HFFc6 (cell line): ENCODE data around the gene EFNA2. TPM values are rescaled to one million over a fixed set of nuclear protein-coding genes. Genes with fewer than 3 reads are reported as not detected.

Experiments used
- DNase-seq: peaks from one replicate; pipeline ENCODE4 v3.0.0-alpha.2; 2018
- H3K27ac Mint-ChIP-seq: 2 replicates; pipeline ENCODE4 v1.8.0; 2020; ENCODE audit warnings: mild to moderate bottlenecking, mixed read lengths
- H3K27me3 Mint-ChIP-seq: 2 replicates; pipeline ENCODE4 v1.8.0; 2021; ENCODE audit warnings: mild to moderate bottlenecking, moderate library complexity, mixed read lengths; ENCODE audit not compliant: insufficient read depth
- H3K36me3 Mint-ChIP-seq: 2 replicates; pipeline ENCODE4 v1.8.0; 2021; ENCODE audit warnings: low read depth, mixed read lengths
- H3K4me1 Mint-ChIP-seq: 2 replicates; pipeline ENCODE4 v1.8.0; 2020; ENCODE audit warnings: low read depth, mixed read lengths
- H3K4me3 Mint-ChIP-seq: 2 replicates; pipeline ENCODE4 v1.8.0; 2020; ENCODE audit warnings: mild to moderate bottlenecking, moderate library complexity, mixed read lengths
- H3K9me3 Mint-ChIP-seq: 2 replicates; pipeline ENCODE4 v1.8.0; 2020; ENCODE audit warnings: mild to moderate bottlenecking, mixed read lengths
- CTCF ChIP-seq: fragments of 200-600 bp; sonication (generic); IDR thresholded peaks from 2 replicates; pipeline ENCODE4 v1.5.0; 2021; ENCODE audit warnings: antibody characterized with exemption, mild to moderate bottlenecking
- total RNA-seq, 6 experiments: library from RNA; stranded (reverse); fragmentation: NEBNext Ultra II Directional; extraction: Animal tissue kit (Norgen Biotek cat#: 25700); gene quantifications; 2 replicates in 1 of 6; 3 replicates in 5 of 6; pipeline ENCODE4 v1.2.3, GENCODE V29; 2021

Gene EFNA2
- total RNA-seq, 6 experiments from 2014 or later, result not detected

GRCh38 chr19:1293782-1294604, 8.3 kb downstream of the EFNA2 start:
- no peak for TF ChIP-seq CTCF
- Mint-ChIP-seq H3K36me3 (no peaks in the 10 kb centered on the region), H3K4me3 (no peak overlapping the region), H3K27ac (no peak overlapping the region), H3K9me3 (no peaks in the 10 kb centered on the region), H3K27me3 (peaks cover 10% of the 10 kb centered on the region), H3K4me1 (no peaks in the 10 kb centered on the region)
- DNase-seq, result no peak

- TF ChIP-seq CTCF, result no peak
- H3K27ac Mint-ChIP-seq, result no peak overlapping the region
- no peak for DNase-seq
- H3K27me3 Mint-ChIP-seq, result peaks cover 7% of the 10 kb centered on the region
- no peaks in the 10 kb centered on the region for H3K9me3 Mint-ChIP-seq
- H3K4me3 Mint-ChIP-seq, result no peak overlapping the region
- H3K36me3 Mint-ChIP-seq, result no peaks in the 10 kb centered on the region
- no peaks in the 10 kb centered on the region for H3K4me1 Mint-ChIP-seq
These were observed 9.0 kb downstream of the EFNA2 start for GRCh38 chr19:1294688-1295087.

- DNase-seq, result no peak
- no peak for TF ChIP-seq CTCF
- H3K27me3 Mint-ChIP-seq, result peaks cover 7% of the 10 kb centered on the region
- H3K4me1 Mint-ChIP-seq, result no peaks in the 10 kb centered on the region
- H3K9me3 Mint-ChIP-seq, result no peaks in the 10 kb centered on the region
- H3K4me3 Mint-ChIP-seq, result no peak overlapping the region
- H3K36me3 Mint-ChIP-seq, result no peaks in the 10 kb centered on the region
- H3K27ac Mint-ChIP-seq, result no peak overlapping the region
These were observed 9.7 kb downstream of the EFNA2 start for GRCh38 chr19:1295169-1296012.

- no peaks in the 10 kb centered on the region for H3K4me1 Mint-ChIP-seq
- no peak for TF ChIP-seq CTCF
- no peaks in the 10 kb centered on the region for H3K9me3 Mint-ChIP-seq
- peaks cover 7% of the 10 kb centered on the region for H3K27me3 Mint-ChIP-seq
- no peak overlapping the region for H3K27ac Mint-ChIP-seq
- H3K4me3 Mint-ChIP-seq, result no peak overlapping the region
- H3K36me3 Mint-ChIP-seq, result no peaks in the 10 kb centered on the region
- DNase-seq, result no peak
These were observed 10.4 kb downstream of the EFNA2 start for GRCh38 chr19:1296078-1296477.

- Mint-ChIP-seq H3K36me3 (no peaks in the 10 kb centered on the region), H3K27ac (no peak overlapping the region), H3K4me3 (no peak overlapping the region), H3K4me1 (no peaks in the 10 kb centered on the region), H3K27me3 (peaks cover 7% of the 10 kb centered on the region), H3K9me3 (no peaks in the 10 kb centered on the region)
- TF ChIP-seq CTCF, result no peak
- no peak for DNase-seq
These were observed 11.1 kb downstream of the EFNA2 start for GRCh38 chr19:1296575-1297271.
